ENCODE measurements around the gene CD44.

Gene CD44

GRCh38 chr11:35275786-35276170 lies 136.8 kb downstream of the CD44 start:
- Histone ChIP-seq H3K27me3 (replicated peaks; ENCODE audit: control insufficient read depth, insufficient read depth, low read length) (no peaks in the 10 kb centered on the region), H3K4me3 (replicated peaks; ENCODE audit: low read depth, low read length) (no peak overlapping the region), H3K36me3 (ENCODE audit: control insufficient read depth, insufficient read depth, low read length) (no peaks in the 10 kb centered on the region)
- DNase-seq (ENCODE audit: extremely low read depth, insufficient read length) = no peak
- TF ChIP-seq CTCF (IDR thresholded peaks at IDR 0.05; ENCODE audit: insufficient read depth, low read length, poor library complexity, severe bottlenecking) = no peak

- DNase-seq (ENCODE audit: extremely low read depth, insufficient read length) = no peak
- Histone ChIP-seq H3K4me3 (replicated peaks; ENCODE audit: low read depth, low read length) (no peak overlapping the region), H3K36me3 (ENCODE audit: control insufficient read depth, insufficient read depth, low read length) (no peaks in the 10 kb centered on the region), H3K27me3 (replicated peaks; ENCODE audit: control insufficient read depth, insufficient read depth, low read length) (no peaks in the 10 kb centered on the region)
- no peak for TF ChIP-seq CTCF (IDR thresholded peaks at IDR 0.05; ENCODE audit: insufficient read depth, low read length, poor library complexity, severe bottlenecking)
Observed at GRCh38 chr11:35276396-35277145, 137.6 kb downstream of the CD44 start.

GRCh38 chr11:35277827-35278226 lies 138.9 kb downstream of the CD44 start:
- Histone ChIP-seq H3K36me3 (ENCODE audit: control insufficient read depth, insufficient read depth, low read length) (no peaks in the 10 kb centered on the region), H3K4me3 (replicated peaks; ENCODE audit: low read depth, low read length) (no peak overlapping the region), H3K27me3 (replicated peaks; ENCODE audit: control insufficient read depth, insufficient read depth, low read length) (no peaks in the 10 kb centered on the region)
- TF ChIP-seq CTCF (IDR thresholded peaks at IDR 0.05; ENCODE audit: insufficient read depth, low read length, poor library complexity, severe bottlenecking) = no peak
- DNase-seq (ENCODE audit: extremely low read depth, insufficient read length) = no peak

- Histone ChIP-seq H3K27me3 (replicated peaks; ENCODE audit: control insufficient read depth, insufficient read depth, low read length) (no peaks in the 10 kb centered on the region), H3K36me3 (ENCODE audit: control insufficient read depth, insufficient read depth, low read length) (no peaks in the 10 kb centered on the region), H3K4me3 (replicated peaks; ENCODE audit: low read depth, low read length) (no peak overlapping the region)
- DNase-seq (ENCODE audit: extremely low read depth, insufficient read length) = no peak
- no peak for TF ChIP-seq CTCF (IDR thresholded peaks at IDR 0.05; ENCODE audit: insufficient read depth, low read length, poor library complexity, severe bottlenecking)
Observed at GRCh38 chr11:35280727-35281126, 141.8 kb downstream of the CD44 start.

GRCh38 chr11:35281169-35281688 lies 142.3 kb downstream of the CD44 start:
- Histone ChIP-seq H3K36me3 (ENCODE audit: control insufficient read depth, insufficient read depth, low read length) (no peaks in the 10 kb centered on the region), H3K4me3 (replicated peaks; ENCODE audit: low read depth, low read length) (no peak overlapping the region), H3K27me3 (replicated peaks; ENCODE audit: control insufficient read depth, insufficient read depth, low read length) (no peaks in the 10 kb centered on the region)
- no peak for TF ChIP-seq CTCF (IDR thresholded peaks at IDR 0.05; ENCODE audit: insufficient read depth, low read length, poor library complexity, severe bottlenecking)
- no peak for DNase-seq (ENCODE audit: extremely low read depth, insufficient read length)
